NAMALWA (cell line): ENCODE results near the gene PTPRU.
"Not testable (repeated sequence)": the region's sequence is repeated elsewhere in the genome, so short reads cannot be mapped to it uniquely, and the experiment has no call there.

ENCODE experiments used
- DNase-seq: peaks from one replicate; pipeline ENCODE4 v3.0.0-alpha.2; 2015; ENCODE audit warnings: low spot score

Gene PTPRU

GRCh38 chr1:29222260-29222659 is 14.1 kb upstream of the PTPRU start:
- DNase-seq: not testable (repeated sequence)

GRCh38 chr1:29222686-29223085 is 13.6 kb upstream of the PTPRU start:
- DNase-seq: no peak

GRCh38 chr1:29223521-29223920 is 12.8 kb upstream of the PTPRU start:
- DNase-seq: no peak

- DNase-seq: no peak
Measured at GRCh38 chr1:29224356-29224837, 11.9 kb upstream of the PTPRU start.

GRCh38 chr1:29225361-29225760 is 11.0 kb upstream of the PTPRU start:
- no peak for DNase-seq

- DNase-seq: no peak
Measured at GRCh38 chr1:29227511-29227910, 8.8 kb upstream of the PTPRU start.

- DNase-seq: no peak
Measured at GRCh38 chr1:29230204-29230552, 6.1 kb upstream of the PTPRU start.

GRCh38 chr1:29230553-29231378 is 5.6 kb upstream of the PTPRU start, which contains the start of gene MECR:
MECR (minus strand) TSS chr1:29230934; CDS start chr1:29230906, 28 bp downstream.
- DNase-seq: peak; percentile 95

GRCh38 chr1:29232387-29232786 is 3.9 kb upstream of the PTPRU start:
- no peak for DNase-seq

GRCh38 chr1:29233693-29234092 is 2.6 kb upstream of the PTPRU start:
- DNase-seq: no peak

GRCh38 chr1:29234471-29234870 is 1.9 kb upstream of the PTPRU start:
- DNase-seq: peak; percentile 57

GRCh38 chr1:29234881-29235280 is 1.4 kb upstream of the PTPRU start:
- not testable (repeated sequence) for DNase-seq

GRCh38 chr1:29236712-29237128 is 398 bp downstream of the PTPRU start:
- DNase-seq: no peak

- no peak for DNase-seq
Measured at GRCh38 chr1:29237129-29237821, 953 bp downstream of the PTPRU start.

- no peak for DNase-seq
Measured at GRCh38 chr1:29237852-29238619, 1.7 kb downstream of the PTPRU start.

GRCh38 chr1:29238620-29239002 is 2.3 kb downstream of the PTPRU start:
- DNase-seq: no peak

- DNase-seq: no peak
Measured at GRCh38 chr1:29239142-29239541, 2.8 kb downstream of the PTPRU start.

- DNase-seq: no peak
Measured at GRCh38 chr1:29240400-29240837, 4.1 kb downstream of the PTPRU start.

- DNase-seq: no peak
Measured at GRCh38 chr1:29240986-29241385, 4.7 kb downstream of the PTPRU start.

- no peak for DNase-seq
Measured at GRCh38 chr1:29243023-29243870, 6.9 kb downstream of the PTPRU start.

- DNase-seq: no peak
Measured at GRCh38 chr1:29243871-29244200, 7.5 kb downstream of the PTPRU start.

- DNase-seq: no peak
Measured at GRCh38 chr1:29245261-29245660, 8.9 kb downstream of the PTPRU start.
